Measurements from ENCODE around the gene SSH3. TPM values are rescaled to one million over a fixed set of nuclear protein-coding genes. Genes with fewer than 3 reads are reported as not detected.
A peak's percentile ranks its signal among the peaks of the same experiment; 100 is the strongest.

The SSH3 gene
- total RNA-seq, 2 donors from 2014 or later = 14.7 to 23.6 TPM

GRCh38 chr11:67270256-67271204 lies 32.8 kb upstream of the SSH3 start:
- TF ChIP-seq CTCF (IDR thresholded peaks at IDR 0.05) = no peak
- Histone ChIP-seq H3K9me3 (no peaks in the 10 kb centered on the region), H3K4me1 (peaks cover 0 to 93% of the 10 kb centered on the region in 2 donors), H3K36me3 (peaks cover 4% of the 10 kb centered on the region), H3K4me3 (peak overlapping the region in 1 of 2 donors; percentile 94), H3K27me3 (no peaks in the 10 kb centered on the region), H3K27ac (peak overlapping the region; percentile 59 to 73)
- DNase-seq (ENCODE audit: low spot score) = no peak

GRCh38 chr11:67271205-67271540 lies 32.2 kb upstream of the SSH3 start:
- Histone ChIP-seq H3K4me1 (peaks cover 0 to 94% of the 10 kb centered on the region in 2 donors), H3K27ac (no peak overlapping the region), H3K27me3 (no peaks in the 10 kb centered on the region), H3K9me3 (no peaks in the 10 kb centered on the region), H3K4me3 (no peak overlapping the region), H3K36me3 (peaks cover 4% of the 10 kb centered on the region)
- no peak for DNase-seq (ENCODE audit: low spot score)
- TF ChIP-seq CTCF (IDR thresholded peaks at IDR 0.05) = no peak

- H3K27ac ChIP-seq = peak overlapping the region; percentile 52 to 79
- peaks cover 4% of the 10 kb centered on the region for H3K36me3 ChIP-seq
- DNase-seq (ENCODE audit: low spot score) = no peak
- TF ChIP-seq CTCF (IDR thresholded peaks at IDR 0.05) = no peak
- H3K4me3 ChIP-seq = no peak overlapping the region
- no peaks in the 10 kb centered on the region for H3K9me3 ChIP-seq
- no peaks in the 10 kb centered on the region for H3K27me3 ChIP-seq
- peaks cover 0 to 99% of the 10 kb centered on the region in 2 donors for H3K4me1 ChIP-seq
These were observed 31.6 kb upstream of the SSH3 start for GRCh38 chr11:67271541-67272284.

GRCh38 chr11:67272327-67273259 lies 30.7 kb upstream of the SSH3 start:
- H3K36me3 ChIP-seq = peaks cover 3% of the 10 kb centered on the region
- H3K27ac ChIP-seq = peak overlapping the region; percentile 79 to 84
- no peaks in the 10 kb centered on the region for H3K9me3 ChIP-seq
- H3K4me1 ChIP-seq = peaks cover 0 to 100% of the 10 kb centered on the region in 2 donors
- TF ChIP-seq CTCF (IDR thresholded peaks at IDR 0.05) = no peak
- H3K4me3 ChIP-seq = no peak overlapping the region
- DNase-seq (ENCODE audit: low spot score) = no peak
- no peaks in the 10 kb centered on the region for H3K27me3 ChIP-seq

- TF ChIP-seq CTCF (IDR thresholded peaks at IDR 0.05) = peak in 1 of 2 donors; percentile 21
- Histone ChIP-seq H3K36me3 (no peaks in the 10 kb centered on the region), H3K27ac (peak overlapping the region; percentile 79 to 84), H3K4me3 (no peak overlapping the region), H3K27me3 (no peaks in the 10 kb centered on the region), H3K4me1 (peaks cover 0 to 100% of the 10 kb centered on the region in 2 donors), H3K9me3 (no peaks in the 10 kb centered on the region)
- no peak for DNase-seq (ENCODE audit: low spot score)
These were observed 29.9 kb upstream of the SSH3 start for GRCh38 chr11:67273260-67273990.

Measured in right atrium auricular region (tissue), 2 donors.